Measurements from ENCODE around the gene ESR2. TPM values are rescaled to one million over a fixed set of nuclear protein-coding genes. Genes with fewer than 3 reads are reported as not detected.

ESR2 gene
- total and polyA plus RNA-seq, 2 of the 8 experiments (the other 6 are each of a cell fraction or from before 2014, with no cell fraction given), result 0.19 to 0.23 TPM

GRCh38 chr14:64089920-64090319, 204.3 kb downstream of the ESR2 start (continued):
- TF ChIP-seq HDAC2 (IDR thresholded peaks at IDR 0.05; ENCODE audit: borderline replicate concordance in 1 of 2, low read depth in 2 of 2, low read length in 2 of 2) (peak in 1 of 2 experiments; percentile 60; a peak in 1 of 4 replicates), E2F6 (IDR thresholded peaks at IDR 0.05) (no peak)
